IMR-90 (cell line): ENCODE measurements around the gene ANO2. TPM values are rescaled to one million over a fixed set of nuclear protein-coding genes. Genes with fewer than 3 reads are reported as not detected.

Experiments
- ATAC-seq: fragments of 200-7000 bp; cut with Tn5 transposase; 2 replicates; pipeline ENCODE4 v1.9.1; 2020; ENCODE audit warnings: low read depth, mild to moderate bottlenecking, moderate library complexity
- BruUV-seq: library from RNA; stranded (reverse); fragments of 400-500 nt; replicated peaks from 2 replicates; lab custom pipeline; 2021; lab: Mats Ljungman, UMichigan
- CTCF ChIA-PET: fragments of 300-600 bp; formaldehyde crosslinking; extraction: SDS; loops from one replicate; lab custom pipeline; 2021; ENCODE audit warnings: antibody characterized with exemption; lab: Yijun Ruan, JAX
- POLR2A ChIA-PET: fragments of 300-600 bp; sonication (Branson Sonifier 250); formaldehyde crosslinking; loops from one replicate; lab custom pipeline; 2022; ENCODE audit warnings: antibody characterized with exemption; ENCODE audit not compliant: unreplicated experiment; lab: Charles Lee
- DNase-seq: peaks from one replicate; pipeline ENCODE4 v3.0.0; 2013
- H2AFZ ChIP-seq: replicated peaks from 2 replicates; pipeline ENCODE3; 2013; ENCODE audit warnings: low read length, mild to moderate bottlenecking; ENCODE audit not compliant: poor library complexity
- H2AK5ac ChIP-seq: 2 replicates; pipeline ENCODE4 v1.6.1; 2013; ENCODE audit warnings: low read depth, low read length, inconsistent platforms
- H2AK9ac ChIP-seq: replicated peaks from 2 replicates; pipeline ENCODE3; 2013; ENCODE audit warnings: mild to moderate bottlenecking, low read depth, low read length, moderate library complexity; ENCODE audit not compliant: poor library complexity
- H2BK120ac ChIP-seq: 2 replicates; pipeline ENCODE4 v1.6.1; 2013; ENCODE audit warnings: low read depth, low read length, inconsistent platforms
- H2BK15ac ChIP-seq: 3 replicates; pipeline ENCODE4 v1.6.1; 2013; ENCODE audit warnings: low read depth, low read length, inconsistent platforms
- H2BK20ac ChIP-seq: 2 replicates; pipeline ENCODE4 v1.6.1; 2013; ENCODE audit warnings: low read depth, mild to moderate bottlenecking, inconsistent platforms, low read length, moderate library complexity
- H2BK5ac ChIP-seq: 2 replicates; pipeline ENCODE4 v1.6.1; 2013; ENCODE audit warnings: mild to moderate bottlenecking, low read depth, low read length, inconsistent platforms; ENCODE audit not compliant: poor library complexity, severe bottlenecking
- H3K14ac ChIP-seq: replicated peaks from 2 replicates; pipeline ENCODE4 v1.6.1; 2013; ENCODE audit warnings: low read depth, low read length, inconsistent platforms
- H3K18ac ChIP-seq: 2 replicates; pipeline ENCODE4 v1.6.1; 2013; ENCODE audit warnings: low read depth, low read length, control low read depth
- H3K23ac ChIP-seq: 2 replicates; pipeline ENCODE4 v1.6.1; 2013; ENCODE audit warnings: low read depth, low read length, inconsistent platforms
- H3K27ac ChIP-seq: 2 replicates; pipeline ENCODE4 v1.5.1; 2013; ENCODE audit warnings: mild to moderate bottlenecking, control low read depth, low read length; ENCODE audit not compliant: insufficient read depth
- H3K27me3 ChIP-seq: 2 replicates; pipeline ENCODE4 v1.6.1; 2013; ENCODE audit warnings: low read length; ENCODE audit not compliant: control insufficient read depth, insufficient read depth
- H3K36me3 ChIP-seq: 2 replicates; pipeline ENCODE4 v1.6.1; 2013; ENCODE audit warnings: low read length, mixed read lengths; ENCODE audit not compliant: control insufficient read depth, insufficient read depth
- H3K4ac ChIP-seq: 2 replicates; pipeline ENCODE4 v1.6.1; 2013; ENCODE audit warnings: low read depth, low read length, inconsistent platforms
- H3K4me1 ChIP-seq: 2 replicates; pipeline ENCODE4 v1.6.1; 2013; ENCODE audit warnings: low read length, mixed read lengths; ENCODE audit not compliant: control insufficient read depth, insufficient read depth
- H3K4me2 ChIP-seq: 2 replicates; pipeline ENCODE4 v1.6.1; 2013; ENCODE audit warnings: low read depth, mild to moderate bottlenecking, control low read depth, low read length, moderate library complexity
- H3K4me3 ChIP-seq: 2 replicates; pipeline ENCODE4 v1.5.1; 2013; ENCODE audit warnings: low read depth, mild to moderate bottlenecking, control low read depth, low read length, moderate library complexity; ENCODE audit not compliant: insufficient read depth
- H3K56ac ChIP-seq: 2 replicates; pipeline ENCODE4 v1.6.1; 2013; ENCODE audit warnings: low read length, inconsistent platforms; ENCODE audit not compliant: insufficient read depth; ENCODE audit errors: extremely low read depth
- H3K79me1 ChIP-seq, 2 experiments: 2 replicates each; pipeline ENCODE4 v1.6.1; 2013; ENCODE audit warnings: low read length in 2 of 2, inconsistent platforms in 1 of 2, low read depth in 1 of 2
- H3K9ac ChIP-seq: 2 replicates; pipeline ENCODE4 v1.6.1; 2013; ENCODE audit warnings: low read depth, low read length, control low read depth
- H3K9me1 ChIP-seq: 2 replicates; pipeline ENCODE4 v1.6.1; 2013; ENCODE audit warnings: low read length, inconsistent platforms; ENCODE audit not compliant: insufficient read depth
- H3K9me3 ChIP-seq: 2 replicates; pipeline ENCODE4 v1.6.1; 2013; ENCODE audit warnings: low read length; ENCODE audit not compliant: control insufficient read depth, insufficient read depth
- H4K20me1 ChIP-seq: 2 replicates; pipeline ENCODE4 v1.6.1; 2013; ENCODE audit warnings: low read length, inconsistent platforms; ENCODE audit not compliant: insufficient read depth
- H4K5ac ChIP-seq: 2 replicates; pipeline ENCODE4 v1.6.1; 2013; ENCODE audit warnings: mild to moderate bottlenecking, low read depth, low read length, control low read depth
- H4K8ac ChIP-seq, 2 experiments: 2 replicates each; pipeline ENCODE4 v1.6.1; 2013; ENCODE audit warnings: low read depth in 2 of 2, low read length in 2 of 2, control low read depth in 1 of 2, inconsistent platforms in 1 of 2
- H4K91ac ChIP-seq: 2 replicates; pipeline ENCODE4 v1.6.1; 2013; ENCODE audit warnings: low read depth, low read length, inconsistent platforms; ENCODE audit not compliant: insufficient read depth
- CHD1 ChIP-seq: IDR thresholded peaks from 2 replicates; pipeline ENCODE4 v1.6.1; 2012; ENCODE audit warnings: low read depth, low read length, improper control_type of control experiment
- POLR2A ChIP-seq: IDR thresholded peaks from 2 replicates; pipeline ENCODE4 v1.6.1; 2012; ENCODE audit warnings: mild to moderate bottlenecking, low read depth, low read length
- dilution Hi-C: fragments of 300-500 bp; cut with HindIII; formaldehyde crosslinking; loops from one replicate; pipeline ENCODE4 v1.14.3; 2018; ENCODE audit warnings: low sequenced_read_pairs; ENCODE audit not compliant: unreplicated experiment
- in situ Hi-C: fragments of 300-500 bp; cut with MboI; formaldehyde crosslinking; loops from 3 replicates; pipeline ENCODE4 v1.14.3; 2019; ENCODE audit warnings: low sequenced_read_pairs, inconsistent platforms, mixed read lengths
- intact Hi-C: fragments of 100-400 bp; cut with micrococcal nuclease; formaldehyde crosslinking; loops from 2 replicates; pipeline ENCODE4 v1.10.0; 2022
- polyA plus RNA-seq, 3 experiments: library from polyadenylated mRNA; depleted of rRNA; stranded (reverse); fragments of >200 nt; gene quantifications; 2 replicates each; pipeline ENCODE4 v1.2.3, GENCODE V29; 2012; ENCODE audit warnings: low replicate concordance in 1 of 3
- total RNA-seq: library from RNA; depleted of rRNA; stranded (reverse); fragments of >200 nt; gene quantifications from 2 replicates; pipeline ENCODE4 v1.2.3, GENCODE V29; 2012

ANO2 gene
- total and polyA plus RNA-seq, 2 of the 4 experiments (the other 2 are of a cell fraction) = 0.22 TPM; not detected in 1

GRCh38 chr12:5593998-5594397 lies 351.1 kb downstream of the ANO2 start:
- Histone ChIP-seq H3K9ac (no peak overlapping the region), H2BK120ac (no peak overlapping the region), H2BK5ac (no peak overlapping the region), H3K56ac (no peak overlapping the region), H3K4me3 (no peak overlapping the region), H4K91ac (no peak overlapping the region), H3K36me3 (no peaks in the 10 kb centered on the region), H3K18ac (no peak overlapping the region), H3K79me1 (no peaks in the 10 kb centered on the region), H4K8ac (no peak overlapping the region), H2AFZ (no peak overlapping the region), H3K9me1 (no peaks in the 10 kb centered on the region; the same call in 1 of the 2 replicates), H3K27ac (no peak overlapping the region), H2BK20ac (no peak overlapping the region), H3K4ac (no peak overlapping the region), H3K23ac (no peak overlapping the region), H3K27me3 (peaks cover 13% of the 10 kb centered on the region), H3K4me2 (no peak overlapping the region), H2AK5ac (no peak overlapping the region), H2BK15ac (no peak overlapping the region), H4K20me1 (no peaks in the 10 kb centered on the region), H3K14ac (no peak overlapping the region), H3K9me3 (no peaks in the 10 kb centered on the region), H3K4me1 (0 out of 2 replicates have a peak, but pooled peaks cover 2% of the 10 kb centered on the region), H4K5ac (no peak overlapping the region), H2AK9ac (no peak overlapping the region)
- DNase-seq (no peak), ATAC-seq (no peak)
- in situ Hi-C loops = no loop called here
- TF ChIP-seq CHD1 (no peak), POLR2A (no peak)
- CTCF ChIA-PET = no interaction called here
- intact Hi-C loops = no loop called here
- no TSS peak for BruUV-seq
- dilution Hi-C loops = no loop called here
- POLR2A ChIA-PET = no interaction called here
